ENCODE results near the gene NNMT. TPM values are rescaled to one million over a fixed set of nuclear protein-coding genes. Genes with fewer than 3 reads are reported as not detected.

The NNMT gene
- polyA plus RNA-seq, 1 donor = 0.48 TPM

DNA sequence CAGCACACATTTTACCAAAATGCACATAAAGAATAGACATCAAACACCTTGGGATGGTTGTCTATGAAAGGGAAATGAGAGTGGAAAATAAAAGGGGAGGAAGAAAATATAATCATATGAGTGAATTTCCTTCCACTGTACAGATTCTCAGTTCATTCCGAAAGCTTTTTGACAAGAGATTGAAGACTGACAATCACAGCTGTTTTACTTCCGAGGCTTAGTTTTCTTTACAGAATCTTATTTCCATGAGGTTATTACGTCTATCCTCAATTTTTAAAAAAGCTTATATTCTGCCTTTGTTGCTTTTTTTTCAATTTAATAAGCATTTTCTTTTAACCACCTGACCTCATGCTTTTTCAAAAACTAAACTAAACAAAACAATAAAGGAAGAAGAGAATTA is 12.8 kb upstream of the NNMT start:
- no peak for DNase-seq

DNA sequence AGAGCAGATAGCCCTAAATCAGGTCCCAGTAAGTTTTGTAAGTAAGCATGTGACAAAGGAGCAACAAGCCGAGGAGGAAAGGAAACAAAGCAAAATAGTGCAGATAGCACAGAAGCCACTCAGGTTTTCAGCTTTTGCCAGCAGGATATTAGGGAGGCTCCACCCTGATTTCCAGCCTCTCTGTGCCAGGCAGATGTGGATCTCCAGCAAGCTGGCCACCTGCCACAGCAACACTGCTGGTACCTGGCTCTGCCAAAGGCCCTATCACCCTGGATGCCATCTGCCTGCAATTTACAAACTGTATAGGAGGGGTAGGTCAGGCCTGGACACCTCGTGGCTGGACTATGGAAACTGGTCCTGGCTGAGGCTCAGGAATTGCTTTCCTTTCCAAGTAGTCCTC is 12.2 kb upstream of the NNMT start:
- no peak for DNase-seq

DNA sequence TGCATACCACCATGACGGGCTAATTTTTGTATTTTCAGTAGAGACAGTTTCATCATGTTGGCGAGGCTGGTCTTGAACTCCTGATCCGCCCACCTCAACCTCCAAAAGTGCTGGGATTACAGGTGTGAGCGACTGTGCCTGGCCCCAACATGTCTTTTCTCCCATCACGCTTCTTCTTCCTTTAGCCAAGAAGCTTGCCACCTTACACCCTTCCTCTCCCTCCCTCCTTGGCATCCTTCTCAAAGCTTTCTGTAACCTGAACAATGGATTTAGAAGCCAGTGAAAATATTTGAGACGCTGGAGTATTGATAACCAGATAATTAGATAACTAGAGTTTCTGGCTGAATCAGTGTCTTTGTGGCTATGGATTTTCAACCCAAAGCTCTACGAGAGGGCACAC is 11.3 kb upstream of the NNMT start:
- no peak for DNase-seq

DNA sequence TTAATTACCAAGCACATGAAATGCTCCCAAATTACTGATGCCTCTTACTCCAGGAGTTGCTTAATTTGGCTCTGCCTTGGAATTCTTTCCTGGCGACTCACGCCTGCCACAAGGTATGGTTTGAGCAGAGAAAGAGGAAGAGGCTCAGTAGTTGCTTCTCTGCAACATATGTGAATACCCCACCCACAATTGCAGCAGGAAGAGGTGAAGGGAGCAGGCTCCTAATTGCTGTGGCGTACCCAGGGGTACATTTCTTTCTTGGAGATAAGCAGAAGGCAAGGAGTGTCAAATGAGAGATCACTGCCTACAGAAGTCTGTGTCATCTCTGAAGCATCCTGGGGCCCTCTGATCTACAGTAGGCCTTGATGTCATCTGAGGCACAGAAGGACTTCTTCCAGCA is 10.6 kb upstream of the NNMT start:
- DNase-seq = no peak

DNA sequence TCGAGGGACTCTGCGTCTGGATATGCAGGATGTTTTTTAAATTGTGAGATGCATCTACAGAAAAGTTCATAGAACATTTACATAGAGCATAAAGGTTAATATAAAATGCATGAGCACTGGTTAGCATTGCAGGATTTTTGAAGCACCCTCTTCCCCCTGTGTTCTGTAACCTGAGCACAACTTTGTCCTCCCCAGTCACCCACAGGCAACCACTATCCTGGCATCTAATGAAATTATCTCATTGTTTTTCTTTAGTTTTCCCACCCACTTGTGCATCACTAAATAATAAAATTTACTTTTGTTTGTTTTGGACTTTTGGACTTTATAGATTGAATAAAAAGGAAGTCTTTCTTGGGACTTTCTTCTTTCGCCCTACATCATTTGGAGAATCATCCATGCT is 10.0 kb upstream of the NNMT start:
- no peak for DNase-seq

DNA sequence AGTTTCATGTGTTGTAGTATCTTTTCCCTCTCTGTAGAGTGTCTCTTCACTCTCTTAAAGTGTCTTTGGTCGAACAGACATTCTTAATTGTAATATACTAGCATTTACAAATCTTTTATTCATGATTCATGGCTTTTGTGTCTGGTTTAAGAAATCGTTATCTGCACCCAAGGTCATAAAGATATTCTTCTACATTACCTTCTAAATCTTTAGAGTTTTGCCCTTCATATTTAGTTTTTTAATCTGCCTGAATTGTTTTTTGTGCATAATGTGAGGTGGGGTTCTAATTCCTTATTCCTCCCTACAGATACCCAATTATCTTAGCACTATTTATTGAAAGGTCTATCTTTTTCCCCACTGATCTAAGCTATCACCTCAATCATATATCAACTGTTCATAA is 9.0 kb upstream of the NNMT start:
- DNase-seq = no peak

DNA sequence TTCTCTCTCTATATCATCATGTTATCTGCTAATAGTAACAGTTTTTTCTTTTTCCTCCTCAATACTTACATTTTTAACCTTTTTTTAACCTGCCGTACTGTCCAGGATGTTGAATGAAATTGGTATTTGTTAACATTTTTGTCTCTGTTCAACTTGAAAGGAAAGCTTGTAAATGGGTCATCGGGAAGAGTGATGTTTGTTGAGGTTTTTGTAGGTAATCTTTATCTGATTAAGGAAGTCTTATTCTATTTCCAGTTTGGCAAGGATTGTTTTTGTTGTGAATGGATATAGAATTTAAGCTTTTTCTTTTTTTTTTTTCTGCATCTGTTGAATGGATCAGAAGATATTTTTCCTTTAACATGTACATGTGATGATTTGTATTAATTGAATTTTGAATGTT is 8.1 kb upstream of the NNMT start:
- DNase-seq = no peak

DNA sequence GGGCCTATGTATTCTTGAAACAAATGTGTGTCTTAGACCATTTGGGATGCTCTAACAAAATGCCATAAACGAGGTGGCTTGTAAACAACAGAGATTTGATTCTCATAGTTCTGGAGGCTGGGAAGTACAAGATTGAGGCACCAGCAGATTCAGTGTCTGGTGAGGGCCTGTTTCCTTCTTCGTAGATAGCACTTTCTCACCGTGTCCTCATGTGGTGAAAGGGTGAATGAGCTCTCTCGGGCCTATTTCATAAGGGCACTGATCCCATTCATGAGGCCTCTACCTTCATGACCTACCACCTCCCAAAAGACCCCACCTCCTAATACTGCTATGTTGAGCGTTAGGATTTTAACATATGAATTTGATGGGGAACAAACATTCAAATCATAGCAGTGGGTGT is 6.4 kb upstream of the NNMT start:
- DNase-seq = no peak

DNA sequence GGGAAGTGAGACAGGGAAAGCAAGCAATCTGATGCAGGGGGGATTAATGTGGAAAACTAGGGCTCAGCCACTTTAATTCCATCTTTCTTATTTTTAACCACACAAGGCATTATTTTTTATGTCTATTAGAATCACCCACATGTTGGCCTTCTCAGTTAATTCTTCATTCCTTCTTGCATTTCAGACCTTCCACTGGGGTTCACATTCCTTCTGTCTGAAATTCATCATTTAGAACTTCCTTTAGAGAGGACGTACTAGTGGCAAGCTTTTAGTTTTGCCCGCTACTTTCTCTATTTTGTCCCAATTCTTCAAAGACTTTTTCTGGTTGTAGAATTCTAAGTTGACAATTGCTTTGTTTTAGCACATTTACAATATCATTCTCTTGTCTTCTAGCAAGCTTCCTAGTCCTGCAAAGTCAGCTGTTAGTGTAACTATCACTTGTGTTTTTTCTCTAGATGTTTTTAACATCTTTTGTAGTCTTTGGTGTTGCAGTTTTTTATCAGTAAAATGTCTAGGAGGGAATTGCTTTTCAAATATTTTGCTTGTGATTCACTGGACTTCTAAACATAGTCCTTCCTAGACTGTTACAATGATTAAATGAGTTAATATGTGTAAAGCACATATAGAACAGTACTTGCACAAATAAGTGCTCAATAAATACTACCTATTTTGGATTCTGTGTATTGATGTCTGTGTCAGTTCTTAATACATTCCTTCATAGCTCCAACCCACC is 5.5 kb upstream of the NNMT start:
- DNase-seq = no peak

DNA sequence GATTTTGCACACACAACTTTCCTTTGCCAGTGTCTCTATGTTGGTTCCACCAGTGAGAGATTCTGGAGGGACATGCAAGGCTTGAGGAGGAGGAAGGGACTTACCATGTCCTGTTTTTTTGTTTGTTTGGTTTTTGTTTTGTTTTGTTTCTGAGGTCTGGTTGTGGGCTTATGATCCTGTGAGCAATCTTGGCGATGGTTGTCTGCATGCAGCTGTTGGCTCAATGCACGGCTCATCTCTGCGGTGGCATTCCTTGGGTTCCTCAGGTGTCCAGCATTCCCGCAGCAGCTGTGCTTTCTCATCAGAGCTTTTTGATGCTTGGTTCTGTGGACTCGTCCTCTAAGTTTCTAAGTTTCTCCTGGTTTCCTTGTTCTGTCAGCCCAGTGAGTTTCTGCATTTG is 4.8 kb upstream of the NNMT start:
- DNase-seq = no peak

DNA sequence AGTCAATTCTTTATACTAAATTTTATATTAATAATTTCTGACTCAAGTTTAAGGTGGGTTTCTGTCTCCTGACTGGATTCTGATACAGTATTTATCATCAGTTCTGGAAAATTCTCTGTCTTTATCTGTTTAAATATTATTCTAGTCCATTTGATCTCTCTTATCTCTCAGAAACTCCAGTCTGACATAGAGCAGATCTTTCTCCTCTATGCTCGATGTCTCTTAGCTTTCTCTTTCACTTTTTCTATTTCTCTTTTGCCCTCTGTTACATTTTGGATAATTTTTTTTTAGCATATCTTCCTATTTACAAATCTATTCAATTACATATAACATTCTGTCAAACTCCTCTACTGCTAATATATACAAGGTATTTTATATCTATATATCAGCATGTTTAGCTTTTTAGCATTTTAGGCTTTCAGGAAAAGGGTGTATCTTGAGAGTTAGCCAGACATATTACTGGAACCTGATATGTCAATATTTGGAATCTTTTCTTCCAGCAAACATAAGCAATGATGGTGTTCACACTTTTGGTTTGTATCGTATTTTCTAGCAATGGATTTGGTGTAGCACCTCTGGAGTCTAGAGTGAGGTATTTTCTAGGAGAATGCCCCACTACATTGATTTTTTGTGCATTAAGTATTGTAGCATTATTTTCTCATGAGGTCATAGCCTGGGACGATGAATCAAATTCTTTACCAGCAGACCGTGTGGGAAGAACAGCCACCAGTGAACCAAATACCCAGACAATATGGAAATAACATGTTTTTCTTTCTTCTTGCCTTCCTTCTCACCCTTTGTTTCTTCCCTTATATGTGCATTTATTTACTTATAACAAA is 4.1 kb upstream of the NNMT start:
- no peak for DNase-seq

DNA sequence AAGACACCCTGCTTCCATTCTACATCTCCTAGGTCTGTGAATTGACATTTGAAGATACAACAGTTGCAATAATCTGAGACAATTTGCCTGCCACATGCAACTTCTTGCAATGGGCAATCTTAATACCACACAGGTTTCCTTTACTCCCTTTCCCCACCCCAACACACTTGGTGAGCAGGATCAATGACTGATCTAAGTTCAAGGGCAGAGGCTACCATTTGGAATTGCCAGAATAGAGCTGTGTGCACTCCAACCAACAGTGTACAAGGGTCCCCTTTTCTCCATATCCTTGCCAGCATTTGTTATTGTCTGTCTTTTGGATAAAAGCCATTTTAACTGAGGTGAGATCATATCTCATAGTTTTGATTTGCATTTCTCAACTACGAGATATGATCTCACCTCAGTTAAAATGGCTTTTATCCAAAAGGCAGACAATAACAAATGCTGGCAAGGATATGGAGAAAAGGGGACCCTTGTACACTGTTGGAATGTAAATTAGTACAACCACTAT is 2.9 kb upstream of the NNMT start:
- no peak for DNase-seq

DNA sequence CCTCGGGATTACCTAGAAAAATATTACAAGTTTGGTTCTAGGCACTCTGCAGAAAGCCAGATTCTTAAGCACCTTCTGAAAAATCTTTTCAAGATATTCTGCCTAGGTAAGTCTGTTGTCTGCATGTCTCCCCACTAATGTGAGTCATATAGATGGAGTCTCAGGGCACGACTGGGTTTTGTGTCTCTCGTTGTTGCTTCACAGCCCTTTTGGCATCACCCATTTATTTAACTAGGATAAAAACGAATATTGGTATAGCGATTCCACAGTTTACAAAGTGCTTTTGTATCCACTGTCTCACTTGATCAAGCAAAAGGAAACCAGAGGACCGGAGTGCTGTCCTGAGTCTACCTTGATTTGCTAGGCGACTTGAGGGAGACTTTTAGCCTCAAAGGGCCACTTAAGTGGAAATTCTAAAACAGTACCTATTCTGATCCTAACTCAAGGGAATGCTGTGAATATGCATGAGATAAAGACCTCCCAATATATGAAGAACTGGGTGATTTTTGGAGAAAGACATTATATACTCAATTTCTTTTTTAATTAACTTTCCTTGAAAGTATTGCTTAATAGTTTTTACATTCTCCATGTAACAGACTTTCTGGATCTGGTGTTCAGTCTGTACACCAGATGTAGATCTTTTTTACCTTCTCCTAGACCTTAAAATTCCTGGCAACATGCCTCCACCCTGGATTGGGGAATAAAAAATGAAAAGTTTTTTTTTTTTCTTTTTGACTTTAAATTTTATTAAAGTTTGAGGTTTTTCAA is 590 bp downstream of the NNMT start:
- no peak for DNase-seq

DNA sequence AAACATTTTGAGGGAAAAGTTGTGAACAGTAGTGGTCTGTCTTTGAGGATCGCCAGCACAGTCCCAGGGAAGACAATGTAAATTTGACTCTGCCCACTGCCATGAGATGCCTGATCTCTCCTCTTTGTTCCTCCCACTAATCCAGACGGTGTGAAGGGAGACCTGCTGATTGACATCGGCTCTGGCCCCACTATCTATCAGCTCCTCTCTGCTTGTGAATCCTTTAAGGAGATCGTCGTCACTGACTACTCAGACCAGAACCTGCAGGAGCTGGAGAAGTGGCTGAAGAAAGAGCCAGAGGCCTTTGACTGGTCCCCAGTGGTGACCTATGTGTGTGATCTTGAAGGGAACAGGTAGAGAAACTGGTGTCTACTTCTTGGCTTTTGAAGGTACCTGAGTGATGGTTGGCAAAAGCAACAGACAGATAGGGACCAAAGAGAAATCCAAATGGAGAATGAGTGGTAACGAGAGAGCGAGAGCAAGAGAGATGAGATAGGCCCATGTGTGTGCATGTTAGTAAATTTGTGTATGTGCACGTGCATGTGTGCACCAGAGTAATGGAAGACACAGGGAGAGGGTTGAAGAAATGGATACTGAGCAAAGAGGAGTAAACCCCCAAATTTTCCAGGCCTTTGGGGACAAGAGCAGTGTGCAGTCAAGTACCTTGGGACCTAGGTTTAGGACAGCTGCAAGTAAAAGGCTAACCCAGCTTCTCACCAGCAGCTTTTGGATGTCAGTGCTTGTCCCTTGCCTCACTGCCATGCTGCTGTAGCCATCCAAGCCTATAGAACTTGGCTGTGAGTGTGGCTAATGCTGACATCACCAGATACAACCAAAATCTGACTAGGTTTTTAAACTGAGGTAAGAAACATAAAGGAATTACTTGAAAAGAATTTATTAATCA is 1.9 kb downstream of the NNMT start:
- no peak for DNase-seq

DNA sequence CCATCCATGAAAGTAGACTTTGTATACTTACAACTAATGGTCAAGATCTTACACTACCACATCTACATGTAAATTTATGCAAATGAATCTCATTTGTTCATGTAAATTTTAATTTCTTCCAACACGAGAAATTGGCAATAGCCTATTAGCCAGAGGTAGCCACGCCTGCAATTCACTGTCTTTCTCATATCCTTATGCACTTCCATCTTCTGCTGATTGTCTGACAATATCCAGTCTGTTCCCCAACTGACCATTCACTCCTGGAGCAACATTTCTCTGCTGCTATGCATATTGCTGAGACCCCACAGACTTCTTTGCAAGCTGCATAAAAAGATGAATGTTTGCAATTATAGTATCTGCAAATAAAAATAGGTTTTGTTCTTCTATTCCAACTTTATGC is 2.5 kb downstream of the NNMT start:
- no peak for DNase-seq

DNA sequence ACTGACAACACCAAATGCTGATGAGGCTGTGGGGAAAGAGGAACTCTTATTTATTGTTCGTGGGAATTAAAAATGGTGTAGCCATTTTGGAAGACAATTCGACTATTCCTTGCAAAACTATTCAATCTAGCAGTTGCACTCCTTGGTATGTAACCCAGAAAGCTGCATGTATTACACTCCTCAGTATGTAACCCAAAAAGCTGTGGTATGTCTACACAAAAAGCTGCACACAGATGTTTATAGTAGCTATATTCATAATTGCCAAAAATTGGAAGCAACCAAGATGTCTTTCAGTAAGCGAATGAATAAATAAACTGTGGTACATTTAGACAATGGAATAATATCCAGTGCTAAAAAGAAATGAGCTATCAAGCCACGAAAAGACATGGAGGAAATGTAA is 4.9 kb downstream of the NNMT start:
- no peak for DNase-seq

DNA sequence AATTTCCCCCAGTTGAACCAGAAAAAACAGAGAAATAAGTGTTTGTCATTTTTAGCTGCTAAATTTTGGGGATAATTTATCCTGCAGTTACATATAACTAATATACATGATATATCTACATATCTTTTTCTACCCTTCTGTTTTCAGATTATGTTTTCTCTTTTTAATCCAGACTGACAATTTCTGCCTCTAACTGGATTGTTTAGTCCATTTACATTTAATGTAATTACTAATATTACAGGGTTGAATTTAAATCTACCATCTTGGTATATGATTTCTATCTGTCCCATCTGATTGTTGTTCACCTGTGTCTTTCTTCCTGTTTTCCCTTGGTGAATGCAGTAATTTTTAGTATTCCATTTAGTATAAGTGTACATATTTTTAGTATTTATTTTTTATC is 5.7 kb downstream of the NNMT start:
- no peak for DNase-seq

DNA sequence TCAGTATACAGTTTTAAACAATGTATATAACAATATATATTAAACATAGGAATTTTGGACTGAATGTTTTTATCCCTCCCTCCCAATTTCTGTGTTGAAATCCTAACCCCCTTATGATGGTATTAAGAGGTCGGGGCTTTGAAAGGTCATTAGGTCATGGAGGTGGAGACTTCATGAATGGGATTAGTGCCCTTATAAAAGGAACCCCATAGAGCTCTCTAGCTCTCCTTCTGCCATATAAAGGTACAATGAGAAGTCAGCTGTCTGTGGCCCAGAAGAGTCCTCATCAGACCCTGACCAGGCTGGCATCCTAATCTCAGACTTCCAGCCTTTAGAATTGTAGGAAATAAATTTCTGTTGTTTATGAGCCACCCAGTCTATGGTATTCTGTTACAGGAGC is 6.5 kb downstream of the NNMT start:
- DNase-seq = no peak

DNA sequence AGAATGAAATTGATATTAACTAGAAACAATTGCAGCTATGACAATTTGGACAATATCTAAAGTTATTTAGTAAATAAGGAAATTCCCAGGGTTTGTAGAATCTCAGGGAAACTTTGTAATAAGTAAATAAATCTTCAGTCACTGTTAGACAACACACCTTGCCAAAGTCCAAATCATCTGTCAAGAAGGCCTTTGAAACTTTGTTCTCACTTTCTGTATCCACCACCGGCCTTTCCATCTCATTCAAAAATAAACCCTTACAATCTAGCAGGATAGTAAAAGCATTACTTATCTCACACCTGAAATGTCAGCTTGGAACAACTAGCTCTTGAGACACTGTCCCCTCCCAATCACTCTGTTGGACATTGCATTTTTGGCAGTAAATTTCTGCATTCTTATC is 7.9 kb downstream of the NNMT start:
- no peak for DNase-seq

DNA sequence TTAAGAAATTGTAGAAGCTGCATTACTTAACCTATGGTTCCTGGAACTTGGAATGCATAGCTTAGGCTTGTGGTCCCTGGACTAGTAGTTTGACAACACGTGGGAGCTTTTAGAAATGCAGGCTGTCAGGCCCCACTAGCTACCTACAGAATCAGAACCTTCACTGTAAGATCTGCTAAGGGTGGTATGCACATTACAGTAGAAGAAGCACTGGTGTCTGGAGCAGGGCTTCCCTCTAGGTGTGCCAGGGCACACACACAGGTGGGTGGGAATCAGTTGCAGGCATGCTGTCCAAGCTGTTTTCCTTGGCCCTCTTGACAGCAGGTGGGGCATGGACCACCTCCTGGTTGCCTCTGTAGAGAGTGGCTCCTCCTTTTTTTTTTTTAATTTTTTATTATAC is 8.8 kb downstream of the NNMT start:
- no peak for DNase-seq

DNA sequence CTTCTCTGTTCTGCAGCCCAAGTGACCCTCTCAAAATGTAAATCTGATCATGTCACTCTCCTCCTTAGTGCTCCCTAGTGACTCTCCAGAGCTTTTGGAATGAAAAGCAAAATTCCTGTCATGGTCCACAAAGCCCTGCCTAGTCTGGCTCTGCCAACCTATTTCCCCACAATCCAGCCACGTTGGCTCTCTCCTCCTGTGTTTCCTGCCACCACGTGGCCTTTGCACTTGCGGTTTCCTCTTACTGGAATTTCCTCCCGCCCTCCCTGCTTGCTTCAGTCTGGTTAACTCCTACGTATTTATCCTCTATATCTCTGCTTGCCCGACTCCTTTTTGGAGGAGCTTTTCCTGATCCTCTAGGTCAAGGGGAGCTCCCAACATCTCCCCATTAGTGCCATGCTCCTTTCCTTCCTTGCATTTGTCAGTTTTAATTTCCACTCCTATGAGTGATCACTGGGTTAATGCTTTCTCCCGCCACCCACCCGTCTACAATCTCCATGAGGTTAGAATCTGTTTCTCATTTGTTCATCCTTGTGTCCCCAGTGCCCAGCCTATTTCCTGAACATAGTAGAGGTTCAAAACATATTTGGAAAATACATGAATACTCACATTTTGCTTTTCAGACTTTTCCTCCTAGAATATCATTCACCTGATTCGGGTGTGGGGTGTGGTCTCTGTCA is 11.5 kb downstream of the NNMT start:
- DNase-seq = peak; percentile 8

All from left kidney (tissue), 2 donors.